SH-SY5Y (cell line): ENCODE measurements around the gene EIF2B2.

Experiments used
- GATA2 ChIP-seq: IDR thresholded peaks from 2 replicates; pipeline ENCODE4 v1.6.1; 2011; ENCODE audit warnings: mild to moderate bottlenecking, low read depth, low read length
- GATA3 ChIP-seq: IDR thresholded peaks from 2 replicates; pipeline ENCODE4 v1.6.1; 2011; ENCODE audit warnings: low read depth, mild to moderate bottlenecking, low read length, moderate library complexity

DNA sequence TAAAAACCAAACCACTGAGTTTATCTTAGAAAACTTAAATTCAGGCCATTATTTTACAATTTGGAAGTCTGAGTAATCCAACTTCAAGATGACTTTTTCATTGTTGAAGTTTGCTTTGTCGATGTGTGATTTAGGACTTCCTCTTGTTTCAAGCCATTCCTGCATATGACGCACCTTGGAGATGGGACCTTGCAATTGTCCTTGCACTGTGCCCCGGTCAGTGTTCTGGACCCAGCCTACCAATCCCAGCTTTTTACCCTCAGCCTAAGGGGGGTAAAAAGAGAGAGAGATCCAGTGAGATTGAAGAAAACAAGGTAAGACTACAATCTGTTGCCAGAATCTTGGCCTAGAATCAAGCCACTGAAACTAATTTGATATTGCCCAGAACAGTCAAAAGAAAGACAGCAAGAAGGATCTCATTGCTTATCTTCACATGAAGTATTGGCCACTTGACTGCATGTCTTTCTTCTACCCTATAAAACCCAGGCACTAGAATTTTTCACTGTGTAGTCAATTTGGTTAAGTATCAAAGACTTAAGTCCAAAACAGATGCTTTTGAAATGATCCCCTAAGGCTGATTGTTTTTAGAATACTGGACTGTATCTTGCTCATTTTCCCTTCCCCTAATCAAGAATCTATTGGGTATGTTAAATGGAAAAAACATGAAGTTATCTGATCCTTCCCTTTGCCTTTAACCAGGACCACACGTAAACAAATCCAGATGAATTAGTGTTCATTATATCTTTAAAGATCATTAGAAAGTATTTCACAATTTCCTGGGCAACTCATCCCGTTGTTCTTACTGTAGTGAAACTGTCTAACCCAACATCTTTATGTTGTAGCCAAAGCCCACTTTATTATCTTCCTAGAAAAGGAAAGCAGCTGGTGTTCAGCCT, 50.9 kb downstream of the EIF2B2 start:
- TF ChIP-seq GATA2 (no peak; the same call in 1 of the 2 replicates), GATA3 (no peak; the same call in 1 of the 2 replicates)
